ENCODE data around the gene COG1.

COG1 gene

DNA sequence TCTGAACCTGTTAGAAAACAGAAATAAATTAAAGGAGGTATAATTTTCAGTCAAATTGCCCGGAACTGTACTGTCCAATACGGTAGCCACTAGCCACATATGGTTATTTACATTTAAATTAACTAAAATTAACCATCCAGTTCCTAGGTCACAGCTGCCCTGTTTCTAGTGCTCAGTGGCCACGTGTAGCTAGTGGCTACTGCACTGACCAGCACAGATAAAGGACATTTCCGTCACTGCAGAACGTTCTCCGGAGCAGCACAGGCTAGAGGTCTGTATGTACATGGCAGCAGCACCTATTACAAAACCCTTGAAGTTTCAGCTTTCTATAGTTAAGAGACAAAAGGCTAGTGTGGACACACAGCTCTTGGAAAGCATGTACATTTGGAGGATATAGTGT lies 35.1 kb downstream of the COG1 start:
- DNase-seq (ENCODE audit: low read depth in 2 of 3, low spot score in 2 of 3) = no peak

DNA sequence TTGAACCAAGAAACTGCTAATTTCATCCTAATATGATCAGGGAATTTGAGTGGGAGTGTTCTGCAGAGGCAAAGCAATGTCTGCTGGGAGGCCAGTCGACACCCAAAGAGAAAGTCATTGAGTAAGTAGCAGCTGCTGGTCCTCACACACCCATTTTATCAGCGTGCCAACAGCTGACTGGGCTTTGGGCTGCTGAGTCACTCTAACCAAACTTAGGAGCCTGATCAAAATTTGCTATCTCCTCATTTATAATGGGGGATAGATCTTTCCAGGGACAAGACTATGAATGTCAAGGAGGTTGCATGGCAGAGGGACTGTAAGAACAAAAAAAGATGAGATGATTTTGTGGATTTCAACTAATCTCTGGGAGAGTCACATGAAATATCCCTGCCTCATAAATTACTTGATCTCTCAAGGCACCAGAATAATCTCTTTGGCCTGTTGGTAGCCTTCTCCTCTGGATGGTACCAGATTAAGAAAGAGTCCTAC lies 35.9 kb downstream of the COG1 start:
- DNase-seq (ENCODE audit: low read depth in 2 of 3, low spot score in 2 of 3) = no peak

DNA sequence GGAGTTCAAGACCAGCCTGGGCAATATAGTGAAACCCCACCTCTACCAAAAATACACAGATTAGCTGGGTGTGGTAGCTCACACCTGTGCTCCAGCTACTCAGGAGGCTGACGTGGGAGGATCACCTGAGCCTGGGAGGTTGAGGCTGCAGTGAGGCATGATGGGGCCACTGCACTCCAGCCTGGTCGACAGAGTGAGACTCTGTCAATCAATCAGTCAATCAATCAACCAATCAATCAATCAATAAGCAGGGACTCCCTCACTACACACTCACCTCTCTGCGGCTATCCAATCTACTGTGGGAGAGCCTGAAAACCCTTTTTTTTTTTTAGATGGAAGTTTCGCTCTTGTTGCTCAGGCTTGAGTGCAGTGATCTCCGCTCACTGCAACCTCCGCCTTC lies 37.2 kb downstream of the COG1 start:
- DNase-seq (ENCODE audit: low read depth in 2 of 3, low spot score in 2 of 3) = no peak

DNA sequence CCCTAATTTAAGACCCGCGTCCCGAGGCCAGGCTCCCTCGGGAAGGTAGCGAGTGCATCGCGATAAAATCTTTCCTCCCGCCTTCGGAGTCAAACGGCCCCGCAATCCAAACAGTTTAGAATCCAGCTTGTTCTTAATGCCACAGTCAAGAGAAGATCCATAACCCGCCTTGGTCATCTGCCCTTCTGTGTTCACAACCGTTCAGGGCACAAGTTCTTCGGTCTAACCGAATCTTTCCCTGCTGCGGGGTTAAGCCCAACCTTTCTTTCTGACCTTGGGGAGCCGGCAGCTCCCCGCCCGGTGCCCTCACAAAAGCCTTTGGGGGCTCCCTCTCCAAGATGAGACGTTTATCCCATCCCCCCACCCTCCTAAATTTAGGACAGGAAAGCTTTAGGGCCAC lies 38.5 kb downstream of the COG1 start:
- DNase-seq (ENCODE audit: low read depth in 2 of 3, low spot score in 2 of 3) = no peak

DNA sequence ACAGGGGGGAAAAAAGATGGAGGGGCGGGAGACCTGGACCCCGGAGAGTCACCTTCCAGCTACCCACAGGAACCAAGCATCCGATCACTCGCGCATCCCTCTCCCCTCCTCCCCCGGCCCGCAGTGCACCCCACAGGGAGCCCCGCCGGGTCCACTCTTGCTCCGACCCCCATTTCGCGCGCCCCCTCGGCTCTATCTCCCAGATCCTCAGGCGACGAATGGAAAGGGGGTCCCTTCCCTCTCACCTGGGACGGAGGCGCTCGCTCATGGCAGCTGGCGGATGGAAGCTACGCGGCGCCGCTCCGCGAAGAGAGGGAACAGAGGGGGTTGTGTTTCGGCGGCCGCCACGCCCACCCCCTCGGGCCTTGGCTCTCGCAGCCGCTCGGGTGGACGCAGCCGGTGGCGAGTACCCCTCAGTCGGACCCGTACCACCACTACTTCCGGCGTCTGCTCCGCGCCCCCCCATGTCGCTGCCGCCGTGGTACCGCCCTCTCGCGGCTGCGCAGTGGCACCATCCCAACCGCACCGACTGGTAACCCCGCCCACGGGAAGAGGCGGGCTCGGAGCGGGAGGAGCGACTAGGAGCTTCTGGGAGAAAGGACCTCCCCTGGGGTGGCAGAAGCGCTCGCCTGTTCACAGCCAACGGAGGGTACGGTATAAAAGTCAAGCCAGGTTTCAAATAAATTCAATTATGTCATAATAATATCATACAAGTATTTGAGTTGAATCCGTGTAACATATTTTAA lies 39.2 kb downstream of the COG1 start:
- peak; percentile 92 to 96 (median 93) for DNase-seq (ENCODE audit: low read depth in 2 of 3, low spot score in 2 of 3)

DNA sequence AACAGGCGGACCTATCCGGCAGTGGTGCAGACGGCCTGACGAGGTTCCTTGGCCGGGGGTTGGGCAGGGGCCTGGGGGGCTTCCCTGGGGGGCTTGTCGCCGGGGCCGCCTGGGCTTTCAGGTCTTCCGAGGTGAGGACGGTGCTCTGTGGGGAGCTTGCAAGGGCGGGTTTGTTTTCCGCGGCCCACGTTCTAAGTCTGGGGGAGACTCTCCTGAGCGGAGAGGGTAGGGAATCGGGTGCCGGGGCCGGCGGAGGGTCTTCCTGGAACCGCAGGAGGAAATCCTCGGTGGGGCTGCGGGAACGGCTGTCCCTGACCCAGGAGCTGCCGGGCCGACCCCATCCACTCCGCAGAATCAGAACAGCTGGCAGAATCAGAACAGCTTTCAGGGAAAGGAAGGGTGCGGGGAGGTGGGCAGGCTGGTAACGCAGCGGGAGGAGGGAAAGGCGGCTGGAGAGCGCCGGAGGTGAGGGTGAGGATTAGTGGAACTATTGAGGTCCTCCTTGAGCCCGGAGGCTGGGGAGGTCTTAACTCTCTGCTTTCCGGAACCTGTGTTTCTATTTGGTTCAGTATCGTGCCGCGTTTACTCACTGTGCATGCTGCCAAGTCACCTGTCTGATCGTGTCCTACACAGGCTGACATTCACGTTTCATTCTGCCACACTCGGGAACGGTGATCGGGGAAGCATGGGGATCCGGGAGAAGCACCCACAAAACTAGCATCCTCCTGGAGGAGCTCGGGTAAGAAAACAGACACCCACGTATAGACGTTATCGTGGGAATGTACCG lies 39.9 kb downstream of the COG1 start:
- no peak for DNase-seq (ENCODE audit: low read depth in 2 of 3, low spot score in 2 of 3)

DNA sequence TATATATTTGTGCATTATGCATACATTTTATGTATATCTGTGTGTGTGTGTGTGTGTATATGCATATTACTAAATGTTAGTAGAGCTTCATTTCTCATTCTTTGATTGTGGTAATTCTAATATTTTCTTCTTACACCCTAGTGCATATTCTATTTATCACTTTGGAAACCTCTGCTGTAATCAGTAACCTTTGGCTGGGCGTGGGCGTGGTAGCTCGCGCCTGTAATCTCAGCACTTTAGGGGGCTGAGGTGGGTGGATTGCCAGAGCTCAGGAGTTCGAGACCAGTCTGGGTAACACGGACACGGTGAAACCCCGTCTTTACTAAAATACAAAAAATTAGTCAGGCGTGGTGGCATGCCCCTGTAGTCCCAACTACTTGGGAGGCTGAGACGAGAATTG lies 41.9 kb downstream of the COG1 start:
- no peak for DNase-seq (ENCODE audit: low read depth in 2 of 3, low spot score in 2 of 3)

DNA sequence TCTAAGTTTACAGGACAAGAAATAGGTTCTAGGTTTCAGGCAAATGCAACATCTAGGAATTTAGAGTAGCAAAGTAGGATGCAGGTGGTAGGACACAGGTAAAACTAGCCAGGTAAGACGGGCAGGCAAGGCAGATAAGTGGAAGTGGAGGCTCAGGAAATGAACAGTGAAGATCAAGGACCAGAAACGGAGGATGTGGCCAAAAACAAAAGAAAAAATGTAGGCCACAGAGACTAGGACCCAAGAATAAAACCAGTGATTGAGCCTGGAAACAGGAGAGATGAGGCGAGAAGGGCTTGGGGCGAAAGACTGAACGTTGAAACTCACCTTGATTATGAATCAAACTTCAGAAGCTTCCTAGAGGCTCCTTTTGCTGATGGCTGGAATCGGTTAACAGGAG lies 44.9 kb downstream of the COG1 start:
- DNase-seq (ENCODE audit: low read depth in 2 of 3, low spot score in 2 of 3) = no peak

DNA sequence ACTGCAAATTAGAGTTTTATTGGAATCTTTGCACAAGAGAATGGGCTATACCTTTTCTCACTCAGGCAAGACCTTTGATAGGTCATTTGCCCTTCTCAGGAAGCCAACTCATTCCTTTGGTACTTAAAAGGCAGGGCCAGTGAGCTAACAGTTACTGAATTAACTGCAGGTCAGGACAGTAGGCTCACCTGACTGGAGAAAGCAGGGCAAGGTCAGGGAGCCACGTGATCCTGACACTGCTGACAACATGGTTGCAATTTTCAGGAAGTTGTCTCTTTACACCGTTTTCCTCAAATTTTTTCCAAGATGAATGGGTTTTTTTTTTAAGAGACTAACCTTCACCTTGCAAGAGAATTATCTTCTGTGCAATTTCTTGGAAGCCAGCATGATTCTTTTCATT lies 47.7 kb downstream of the COG1 start:
- DNase-seq (ENCODE audit: low read depth in 2 of 3, low spot score in 2 of 3) = no peak

DNA sequence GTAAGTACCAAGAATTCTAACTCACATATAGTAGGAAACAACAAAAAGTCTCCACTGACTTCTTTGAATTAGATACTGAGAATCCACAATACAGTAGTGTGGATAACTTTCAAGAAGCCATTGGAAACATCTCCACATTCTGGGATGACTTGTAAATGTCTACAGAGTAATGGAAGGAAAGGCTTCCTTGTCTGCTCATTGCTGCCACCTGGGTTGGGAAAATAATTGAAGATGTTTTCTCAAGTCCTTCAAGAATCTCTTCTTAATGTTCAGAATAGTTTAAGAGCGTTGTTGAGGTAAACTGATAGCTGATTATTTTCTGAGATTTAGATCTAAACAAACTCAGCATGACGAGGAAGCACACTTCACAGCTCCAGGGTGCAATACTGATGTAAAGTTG lies 54.9 kb downstream of the COG1 start:
- DNase-seq (ENCODE audit: low read depth in 2 of 3, low spot score in 2 of 3) = no peak

DNA sequence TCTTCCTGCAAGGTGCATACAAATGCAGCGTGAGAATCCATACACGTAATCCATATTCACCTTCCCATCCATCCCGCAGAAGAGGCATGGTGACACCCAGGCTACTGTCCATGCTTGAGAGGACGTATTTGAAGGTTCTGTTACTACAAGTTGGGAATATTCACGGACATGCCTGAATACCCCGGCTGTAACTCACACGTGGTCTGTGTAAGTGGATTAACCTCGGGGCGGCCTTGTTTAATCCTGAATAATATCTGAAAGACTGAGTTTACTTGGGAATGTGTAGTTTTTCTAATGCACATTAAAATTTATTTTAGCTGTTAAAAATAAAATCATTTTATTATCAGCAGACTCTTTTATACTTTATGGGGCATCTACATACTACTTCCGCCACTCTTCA lies 55.7 kb downstream of the COG1 start:
- no peak for DNase-seq (ENCODE audit: low read depth in 2 of 3, low spot score in 2 of 3)

DNA sequence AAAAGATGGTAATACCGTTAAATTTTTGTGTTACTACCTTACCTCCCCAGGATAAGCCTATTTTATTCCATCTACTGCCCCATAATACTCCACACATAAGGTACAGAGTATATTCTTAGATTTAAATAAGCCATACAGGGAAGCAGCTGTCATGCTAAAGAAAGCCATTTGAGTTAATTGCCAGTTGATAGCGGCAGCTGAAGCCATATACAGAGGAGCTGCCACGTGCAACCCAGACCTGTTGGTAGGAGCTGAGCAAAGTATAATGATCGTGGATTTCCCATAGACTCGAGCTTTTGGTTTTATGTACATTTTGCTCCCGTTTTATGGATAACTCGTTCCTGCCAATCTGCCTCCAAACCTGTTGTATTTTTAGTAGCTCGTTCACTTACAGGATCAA lies 56.8 kb downstream of the COG1 start:
- DNase-seq (ENCODE audit: low read depth in 2 of 3, low spot score in 2 of 3) = no peak

DNA sequence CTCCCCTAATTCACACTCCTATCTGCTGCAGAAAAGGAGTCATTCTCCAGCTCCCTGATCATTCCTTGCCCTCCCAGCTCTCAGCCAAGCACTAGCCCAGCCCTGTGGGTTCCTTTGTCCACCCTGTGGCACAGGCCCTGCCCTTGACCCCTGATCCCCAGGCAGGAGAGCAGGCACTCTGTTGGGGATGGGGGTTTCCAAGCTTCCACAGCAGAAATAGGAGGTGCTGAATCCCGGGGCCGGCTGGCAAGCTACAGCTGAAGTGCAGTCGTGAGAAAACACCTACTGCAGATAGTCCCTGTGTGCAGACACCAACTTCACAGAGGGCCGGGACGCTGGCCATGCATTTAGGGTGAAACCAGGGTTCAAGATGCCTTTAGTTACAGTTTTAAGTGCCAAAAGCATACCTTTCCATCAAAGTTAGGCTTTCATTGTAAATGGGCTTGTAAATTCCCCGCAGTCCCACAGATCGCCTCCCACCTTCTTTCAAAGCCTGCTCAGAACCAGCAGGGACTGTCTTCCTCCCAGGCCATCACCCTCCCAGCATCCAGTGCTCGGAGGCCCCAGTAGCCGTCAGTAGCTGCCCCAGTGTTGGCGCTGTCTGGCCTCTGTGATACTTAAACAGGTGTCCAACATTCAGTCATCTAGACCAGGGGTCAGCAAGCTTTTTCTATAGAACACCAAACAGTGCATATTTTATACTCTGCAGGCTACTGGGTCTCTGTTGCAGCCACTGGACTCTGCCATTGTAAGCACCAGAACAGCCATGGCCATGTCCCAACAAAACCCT lies 58.2 kb downstream of the COG1 start:
- no peak for DNase-seq (ENCODE audit: low read depth in 2 of 3, low spot score in 2 of 3)

DNA sequence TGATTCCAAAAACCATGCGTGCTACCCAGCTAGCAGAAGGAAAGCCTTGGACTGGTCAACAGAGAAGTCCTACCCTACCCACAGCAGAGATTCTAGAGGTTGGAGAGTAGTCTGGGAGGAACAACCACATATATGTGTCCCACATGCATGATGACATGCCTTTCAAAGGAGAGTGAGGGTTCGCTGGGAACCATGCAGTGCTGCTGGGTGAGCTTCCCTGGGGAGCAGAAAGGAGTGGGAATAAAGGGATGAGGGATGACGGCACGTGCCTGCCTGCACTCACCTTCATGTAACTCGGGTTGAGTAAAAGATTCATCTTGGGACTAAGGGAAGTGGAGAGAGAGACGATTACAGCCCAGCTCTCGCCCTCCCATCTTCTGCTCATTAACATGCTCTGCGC lies 59.0 kb downstream of the COG1 start:
- no peak for DNase-seq (ENCODE audit: low read depth in 2 of 3, low spot score in 2 of 3)

DNA sequence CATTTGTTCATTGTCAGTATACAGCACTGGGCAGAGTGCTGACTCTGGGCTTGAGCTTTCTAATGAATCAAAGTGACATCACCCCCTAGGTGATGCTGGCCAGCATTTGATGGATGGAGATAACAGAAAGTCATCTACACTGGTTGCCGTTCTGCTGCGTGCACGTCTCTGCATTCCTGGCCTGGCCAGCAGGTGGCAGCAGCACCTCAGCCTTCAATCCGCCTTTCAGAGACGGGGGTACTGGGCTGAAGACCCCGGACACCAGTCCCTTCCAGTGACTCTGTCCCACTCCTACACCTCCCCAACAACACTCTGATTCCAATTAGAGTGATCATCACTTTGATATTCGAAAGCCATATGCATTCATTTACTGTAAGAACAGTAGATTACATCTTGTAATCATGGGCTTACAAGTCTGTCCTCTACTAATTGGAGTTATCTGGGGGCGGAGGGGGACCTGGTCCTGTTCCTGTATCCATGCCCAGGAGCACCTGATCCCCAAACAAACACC lies 62.9 kb downstream of the COG1 start:
- DNase-seq (ENCODE audit: low read depth in 2 of 3, low spot score in 2 of 3) = peak in 2 of 3 experiments; percentile 23 to 36

DNA sequence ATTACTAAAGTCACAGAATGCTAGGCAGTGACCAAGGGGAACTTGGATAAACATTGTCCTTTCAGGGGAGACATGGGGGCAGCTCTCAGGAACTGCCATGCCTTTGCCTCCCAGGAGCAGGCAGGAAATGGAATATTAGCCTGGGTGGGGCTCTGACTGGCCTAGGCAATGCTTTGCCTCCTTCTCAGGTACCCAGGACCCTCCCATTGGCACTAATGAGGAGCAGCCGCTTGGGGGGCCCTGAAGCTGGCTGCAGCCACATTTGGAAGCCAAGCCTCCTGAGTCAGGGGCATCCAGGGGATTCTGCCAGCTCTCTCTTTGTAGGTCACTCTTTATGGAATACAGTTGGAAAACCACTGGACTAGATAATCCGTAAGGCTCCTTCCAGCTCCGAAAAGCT lies 63.4 kb downstream of the COG1 start:
- DNase-seq (ENCODE audit: low read depth in 2 of 3, low spot score in 2 of 3) = no peak

DNA sequence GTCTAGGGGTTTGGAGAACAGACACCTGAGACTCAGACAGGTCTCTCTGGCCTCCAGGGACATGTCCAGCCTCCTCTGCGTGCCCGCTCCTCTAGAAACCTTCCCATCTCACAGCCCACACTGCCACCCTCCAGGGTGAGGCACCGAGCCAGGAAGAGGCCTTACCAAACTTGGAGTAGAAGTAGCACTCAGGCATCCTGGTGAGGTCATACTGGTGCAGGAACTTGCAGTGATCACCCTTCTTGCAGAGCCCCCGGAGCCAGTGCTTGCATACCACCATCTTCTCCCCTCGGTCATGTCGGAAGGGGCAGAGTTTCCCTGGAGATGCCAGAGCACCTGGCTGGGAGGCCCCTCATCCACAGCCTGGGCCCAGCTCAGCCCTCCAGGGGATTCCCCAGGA lies 64.7 kb downstream of the COG1 start:
- no peak for DNase-seq (ENCODE audit: low read depth in 2 of 3, low spot score in 2 of 3)
